Posterior cingulate gyrus (tissue), 11 donors: ENCODE data around the gene SLC22A7.

Experiments
- DNase-seq, 10 donors: peaks; one replicate each; pipeline versions ENCODE4 v3.0.0 to v3.0.0-alpha.2; 2020 to 2021; ENCODE audit warnings: mixed read lengths in 3 of 10
- intact Hi-C: fragments of 100-400 bp; cut with DNase I; formaldehyde crosslinking; loops from one replicate; pipeline ENCODE4 v1.15.1; 2023

Gene SLC22A7

DNA sequence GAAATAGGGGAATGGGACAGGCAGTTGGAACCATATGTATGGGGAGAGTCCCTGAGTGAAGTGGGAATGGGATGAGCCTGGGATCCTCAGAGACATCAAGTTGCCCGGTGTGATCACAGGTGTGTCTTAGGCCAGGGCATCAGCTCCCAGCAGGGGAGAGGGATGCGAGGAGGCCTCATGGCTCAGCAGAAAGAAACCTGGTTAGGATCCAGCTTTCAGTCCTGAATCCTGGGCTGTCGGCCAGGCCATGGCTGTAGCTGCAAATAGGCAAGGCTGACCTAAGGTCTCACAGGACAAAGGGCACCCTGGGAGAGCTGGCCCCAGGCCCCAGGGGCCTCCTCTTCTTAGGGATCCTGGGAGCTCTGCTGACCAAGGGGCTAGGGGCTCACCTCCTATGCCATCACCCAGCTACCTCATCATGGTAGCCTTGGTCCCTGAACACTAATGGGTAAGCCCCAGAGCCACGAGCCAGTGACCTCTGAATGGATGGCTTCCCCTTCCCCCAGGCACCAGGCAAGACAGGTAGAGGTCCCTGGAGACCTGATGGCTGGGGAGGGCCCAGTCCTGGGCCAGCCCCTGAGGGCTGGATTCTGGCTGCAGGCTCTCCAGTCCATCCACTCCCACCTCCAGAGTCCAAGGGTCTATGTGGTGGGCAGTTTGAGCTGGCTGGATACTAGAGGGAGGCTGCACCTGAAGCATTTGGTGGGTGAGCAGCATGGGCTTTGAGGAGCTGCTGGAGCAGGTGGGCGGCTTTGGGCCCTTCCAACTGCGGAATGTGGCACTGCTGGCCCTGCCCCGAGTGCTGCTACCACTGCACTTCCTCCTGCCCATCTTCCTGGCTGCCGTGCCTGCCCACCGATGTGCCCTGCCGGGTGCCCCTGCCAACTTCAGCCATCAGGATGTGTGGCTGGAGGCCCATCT lies at the start of gene SLC22A7:
TSS of gene SLC22A7 (plus strand) at position 617 of the 921 bp plus-strand sequence. CDS start at position 716, 99 bp downstream.
- peak in 1 of 10 donors; percentile 61 for DNase-seq
- intact Hi-C loops = no loop called here

DNA sequence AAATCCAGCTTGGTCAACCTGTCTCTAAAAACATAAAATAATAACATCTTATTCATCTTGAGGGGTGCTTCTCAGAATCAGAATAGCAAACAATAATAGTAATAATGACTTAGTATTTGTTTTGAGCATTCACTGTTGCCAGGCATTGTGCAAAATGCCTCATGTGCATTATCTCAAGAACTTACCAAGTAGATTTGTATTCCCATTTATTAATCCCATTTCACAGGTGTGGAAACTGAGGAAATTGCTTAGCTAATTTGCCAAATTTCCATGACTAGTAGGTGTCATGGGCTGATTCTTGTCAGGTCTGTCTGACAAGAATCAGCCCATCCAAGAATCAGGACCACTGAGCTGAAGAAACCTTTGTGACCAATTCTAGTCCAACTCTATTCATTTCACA lies 49.3 kb upstream of the SLC22A7 start:
- DNase-seq = no peak
- intact Hi-C loops = loop anchor here (10.0 kb wide), 1 partner anchor 74 kb away; the partner anchor contains the start of gene SRF

DNA sequence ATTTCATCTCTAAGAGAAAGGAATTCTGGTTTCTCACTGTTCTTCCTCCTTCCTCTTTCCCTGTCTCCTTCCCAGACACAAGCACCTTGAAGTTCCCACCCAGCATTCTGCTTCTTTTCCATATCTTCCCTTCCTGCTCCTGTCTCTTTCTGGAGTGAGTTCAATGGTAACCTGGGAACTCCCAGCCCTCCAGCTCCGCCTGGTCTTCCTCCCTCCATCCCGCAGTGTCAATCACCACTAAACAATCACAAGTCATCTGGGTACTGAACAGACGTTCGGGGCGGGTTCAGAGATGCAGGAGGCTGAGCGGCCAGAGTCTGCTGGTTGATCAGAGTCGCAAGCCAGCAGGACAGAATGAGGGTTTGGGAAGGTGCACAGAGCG lies 47.1 kb upstream of the SLC22A7 start:
- intact Hi-C loops = no loop called here
- DNase-seq = peak in 1 of 10 donors; percentile 55

DNA sequence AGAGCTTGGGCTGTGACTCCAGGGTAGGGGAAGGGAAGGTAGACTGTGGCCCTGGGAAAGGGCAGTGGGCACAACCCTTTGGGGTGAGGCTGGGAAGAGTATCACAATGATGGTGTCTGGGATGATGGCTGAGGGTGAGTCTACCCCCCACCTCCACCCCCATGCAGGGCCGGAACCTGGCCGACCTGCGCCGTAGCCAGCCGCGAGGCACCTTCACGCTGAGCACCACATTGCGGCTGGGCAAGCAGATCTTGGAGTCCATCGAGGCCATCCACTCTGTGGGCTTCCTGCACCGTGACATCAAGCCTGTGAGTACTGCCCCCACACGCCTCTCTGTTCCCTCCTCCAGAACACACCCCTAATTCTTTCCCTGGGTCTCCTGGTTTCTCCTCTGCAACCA lies 44.7 kb upstream of the SLC22A7 start:
- DNase-seq = peak in 1 of 10 donors; percentile 59
- intact Hi-C loops = no loop called here

DNA sequence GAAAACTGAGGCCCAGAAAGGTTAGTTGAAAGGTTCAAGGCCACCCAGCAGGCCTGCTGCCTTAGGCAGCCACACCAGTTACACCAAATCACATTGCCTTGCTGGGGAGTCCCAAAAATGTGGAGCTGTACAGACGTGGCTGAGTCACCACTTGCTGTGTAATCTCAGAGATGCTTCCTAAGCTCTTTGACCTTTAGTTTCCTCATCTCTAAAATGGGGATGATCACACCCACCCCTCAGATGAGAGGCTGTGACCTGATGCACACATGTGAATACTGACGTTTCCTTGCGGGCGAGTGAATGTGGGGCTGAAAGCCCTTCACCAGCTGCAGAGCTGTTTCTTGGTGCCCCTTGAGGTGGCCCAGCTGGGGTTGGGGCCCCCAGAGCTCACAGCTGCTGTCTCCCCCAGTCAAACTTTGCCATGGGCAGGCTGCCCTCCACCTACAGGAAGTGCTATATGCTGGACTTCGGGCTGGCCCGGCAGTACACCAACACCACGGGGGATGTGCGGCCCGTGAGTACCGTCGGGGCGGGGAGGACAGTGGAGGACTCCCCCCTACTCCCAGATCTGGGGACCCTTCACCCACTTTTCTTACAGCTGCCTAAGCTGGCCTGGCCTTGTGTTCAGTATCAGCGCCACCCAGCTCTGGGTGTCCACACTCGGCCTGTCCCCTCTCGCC lies 43.8 kb upstream of the SLC22A7 start:
- intact Hi-C loops = no loop called here
- peak in 1 of 10 donors; percentile 37 for DNase-seq

DNA sequence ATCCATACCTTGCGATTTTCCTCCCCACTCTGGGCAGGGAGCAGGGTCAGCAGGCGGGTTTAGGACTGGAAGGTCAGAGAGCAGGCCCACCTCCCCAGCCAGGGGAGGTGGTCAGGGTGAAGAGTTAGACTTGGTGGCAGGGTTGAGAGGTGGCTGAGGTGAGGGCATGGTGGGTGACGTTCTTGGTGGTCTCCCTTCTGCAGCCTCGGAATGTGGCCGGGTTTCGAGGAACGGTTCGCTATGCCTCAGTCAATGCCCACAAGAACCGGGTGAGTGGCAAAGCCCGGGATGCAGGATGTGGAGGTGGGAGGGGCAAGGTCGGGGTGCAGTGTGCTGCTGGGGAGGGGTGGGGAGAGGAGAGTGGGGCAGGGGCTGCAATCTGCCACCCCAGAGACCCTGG lies 43.2 kb upstream of the SLC22A7 start:
- intact Hi-C loops = no loop called here

DNA sequence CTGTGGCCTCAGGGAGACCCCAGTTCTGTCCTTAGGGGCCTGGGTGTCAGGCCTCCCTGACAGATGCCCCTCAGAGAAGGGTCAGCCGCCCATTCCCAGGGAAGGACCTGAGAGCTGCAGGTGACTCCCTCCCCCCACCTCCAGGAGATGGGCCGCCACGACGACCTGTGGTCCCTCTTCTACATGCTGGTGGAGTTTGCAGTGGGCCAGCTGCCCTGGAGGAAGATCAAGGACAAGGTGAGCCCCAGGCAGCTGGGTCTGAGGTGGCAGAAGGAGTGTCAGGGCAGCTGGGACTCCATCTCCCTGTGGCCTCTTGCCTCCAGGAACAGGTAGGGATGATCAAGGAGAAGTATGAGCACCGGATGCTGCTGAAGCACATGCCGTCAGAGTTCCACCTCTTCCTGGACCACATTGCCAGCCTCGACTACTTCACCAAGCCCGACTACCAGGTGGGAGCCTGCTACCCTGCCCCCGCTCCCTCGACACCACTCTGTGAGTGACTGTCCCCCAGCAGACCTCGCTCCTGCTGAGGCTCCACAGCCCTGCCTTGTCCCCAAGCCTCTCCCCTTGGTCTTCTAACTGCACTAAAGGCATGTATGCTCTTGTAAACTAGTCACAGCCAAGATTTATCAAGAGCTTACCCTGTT lies 42.5 kb upstream of the SLC22A7 start:
- DNase-seq = peak in 1 of 10 donors; percentile 52
- intact Hi-C loops = no loop called here

More for the DNA sequence above, 43.2 kb upstream of the SLC22A7 start:
- peak in 1 of 10 donors; percentile 26 for DNase-seq

- peak in 1 of 10 donors; percentile 20 for DNase-seq
- intact Hi-C loops = no loop called here
Observed at GRCh38 chr6:43256670-43257366, 41.2 kb upstream of the SLC22A7 start.

DNA sequence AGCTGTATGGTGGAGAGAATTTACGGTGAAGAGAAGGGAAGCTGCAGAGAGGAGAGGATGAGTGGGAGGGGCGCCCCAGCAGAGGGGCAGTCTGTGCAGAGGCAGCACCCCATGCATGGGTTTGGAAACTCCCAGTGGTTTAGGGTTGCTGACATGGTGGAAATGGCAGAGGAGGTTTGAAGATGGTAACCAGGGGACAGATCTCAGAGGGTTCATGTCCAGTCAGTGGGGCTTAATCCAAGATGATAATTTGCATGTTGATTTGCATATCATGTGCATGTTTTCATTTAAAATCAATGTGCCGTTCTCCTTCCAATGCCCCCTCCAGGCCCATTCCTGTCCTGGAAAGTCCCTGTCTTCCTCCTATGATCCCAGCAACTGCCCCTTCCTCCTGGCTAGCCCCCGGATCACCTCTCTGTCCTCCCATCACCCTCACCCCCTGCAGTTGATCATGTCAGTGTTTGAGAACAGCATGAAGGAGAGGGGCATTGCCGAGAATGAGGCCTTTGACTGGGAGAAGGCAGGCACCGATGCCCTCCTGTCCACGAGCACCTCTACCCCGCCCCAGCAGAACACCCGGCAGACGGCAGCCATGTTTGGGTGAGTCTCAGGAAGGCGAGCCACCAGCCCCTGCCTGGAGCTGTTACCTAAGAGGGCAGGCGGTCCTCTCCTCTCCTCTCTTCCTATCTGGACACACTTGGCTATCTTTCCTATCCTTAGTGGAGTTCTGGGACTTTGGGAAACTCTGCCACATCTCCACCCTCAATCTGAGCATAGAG lies 40.5 kb upstream of the SLC22A7 start:
- DNase-seq = peak in 1 of 10 donors; percentile 44
- intact Hi-C loops = no loop called here

- intact Hi-C loops = no loop called here
- no peak for DNase-seq
Observed at GRCh38 chr6:43258180-43258579, 39.9 kb upstream of the SLC22A7 start.

DNA sequence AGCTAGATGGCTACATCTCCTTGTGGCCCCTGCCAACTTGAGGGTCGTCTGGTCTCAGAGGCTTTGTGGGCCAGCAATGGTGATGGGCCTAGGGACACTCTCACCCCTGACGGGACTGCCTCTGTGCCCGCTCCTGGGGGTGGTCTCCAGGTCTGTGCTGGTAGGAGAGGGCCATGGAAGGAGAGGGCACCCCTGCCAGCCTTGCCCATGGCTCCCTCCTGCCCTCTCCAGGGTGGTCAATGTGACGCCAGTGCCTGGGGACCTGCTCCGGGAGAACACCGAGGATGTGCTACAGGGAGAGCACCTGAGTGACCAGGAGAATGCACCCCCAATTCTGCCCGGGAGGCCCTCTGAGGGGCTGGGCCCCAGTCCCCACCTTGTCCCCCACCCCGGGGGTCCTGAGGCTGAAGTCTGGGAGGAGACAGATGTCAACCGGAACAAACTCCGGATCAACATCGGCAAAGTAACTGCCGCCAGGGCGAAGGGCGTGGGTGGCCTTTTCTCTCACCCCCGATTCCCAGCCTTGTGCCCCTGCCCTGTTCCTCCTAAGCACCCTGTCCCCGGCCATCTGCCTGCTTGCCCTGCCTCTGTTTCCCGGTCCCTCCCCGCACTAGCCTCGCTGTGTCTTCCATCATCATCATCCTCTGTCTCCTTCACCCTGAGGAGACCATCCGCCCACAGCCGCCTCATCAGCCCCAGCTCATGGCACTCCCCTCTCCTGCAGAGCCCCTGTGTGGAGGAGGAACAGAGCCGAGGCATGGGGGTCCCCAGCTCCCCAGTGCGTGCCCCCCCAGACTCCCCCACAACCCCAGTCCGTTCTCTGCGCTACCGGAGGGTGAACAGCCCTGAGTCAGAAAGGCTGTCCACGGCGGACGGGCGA lies 39.0 kb upstream of the SLC22A7 start:
- peak in 1 of 10 donors; percentile 67 for DNase-seq
- intact Hi-C loops = no loop called here

GRCh38 chr6:43260791-43261190 lies 37.3 kb upstream of the SLC22A7 start:
- peak in 1 of 10 donors; percentile 17 for DNase-seq
- intact Hi-C loops = loop anchor here (10.0 kb wide), 1 partner anchor 244 kb away; no protein-coding TSS in a partner anchor

GRCh38 chr6:43261198-43261597 lies 36.9 kb upstream of the SLC22A7 start:
- intact Hi-C loops = loop anchor here (10.0 kb wide), 1 partner anchor 244 kb away; no protein-coding TSS in a partner anchor
- DNase-seq = peak in 1 of 10 donors; percentile 15

- intact Hi-C loops = loop anchor here (10.0 kb wide), 1 partner anchor 243 kb away; no protein-coding TSS in a partner anchor
Observed at GRCh38 chr6:43262000-43262779, 35.9 kb upstream of the SLC22A7 start.

DNA sequence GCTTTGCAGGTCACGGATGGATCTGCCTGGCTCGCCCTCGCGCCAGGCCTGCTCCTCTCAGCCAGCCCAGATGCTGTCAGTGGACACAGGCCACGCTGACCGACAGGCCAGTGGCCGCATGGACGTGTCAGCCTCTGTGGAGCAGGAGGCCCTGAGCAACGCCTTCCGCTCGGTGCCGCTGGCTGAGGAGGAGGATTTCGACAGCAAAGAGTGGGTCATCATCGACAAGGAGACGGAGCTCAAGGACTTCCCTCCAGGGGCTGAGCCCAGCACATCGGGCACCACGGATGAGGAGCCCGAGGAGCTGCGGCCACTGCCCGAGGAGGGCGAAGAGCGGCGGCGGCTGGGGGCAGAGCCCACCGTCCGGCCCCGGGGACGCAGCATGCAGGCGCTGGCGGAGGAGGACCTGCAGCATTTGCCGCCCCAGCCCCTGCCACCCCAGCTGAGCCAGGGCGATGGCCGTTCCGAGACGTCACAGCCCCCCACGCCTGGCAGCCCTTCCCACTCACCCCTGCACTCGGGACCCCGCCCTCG lies 35.2 kb upstream of the SLC22A7 start:
- peak in 2 of 10 donors; percentile 78 to 81 for DNase-seq
- intact Hi-C loops = loop anchor here (10.0 kb wide), 1 partner anchor 242 kb away; no protein-coding TSS in a partner anchor

More at GRCh38 chr6:43262000-43262779, 35.9 kb upstream of the SLC22A7 start:
- peak in 2 of 10 donors; percentile 27 to 54 for DNase-seq

- intact Hi-C loops = loop anchor here (10.0 kb wide), 1 partner anchor 241 kb away; no protein-coding TSS in a partner anchor
- DNase-seq = peak in 9 of 10 donors; percentile 42 to 94 (median 61)
Observed at GRCh38 chr6:43263314-43264178, 34.5 kb upstream of the SLC22A7 start.
